Skeletal muscle satellite cell (primary cell): ENCODE results near the gene KRT27.
"Not testable (repeated sequence)": the region's sequence is repeated elsewhere in the genome, so short reads cannot be mapped to it uniquely, and the experiment has no call there.

Experiments used
- H3K27me3 ChIP-seq: 2 replicates; pipeline ENCODE4 v1.7.0; 2013; ENCODE audit warnings: low read length; ENCODE audit not compliant: control insufficient read depth, insufficient read depth
- H3K36me3 ChIP-seq: 2 replicates; pipeline ENCODE4 v1.7.0; 2013; ENCODE audit warnings: mild to moderate bottlenecking, control low read depth, low read length; ENCODE audit not compliant: insufficient read depth
- H3K4me1 ChIP-seq: 2 replicates; pipeline ENCODE4 v1.7.0; 2013; ENCODE audit warnings: low read length; ENCODE audit not compliant: control insufficient read depth, insufficient read depth
- H3K4me2 ChIP-seq: 2 replicates; pipeline ENCODE4 v1.7.0; 2013; ENCODE audit warnings: mild to moderate bottlenecking, low read length
- H3K4me3 ChIP-seq: 2 replicates; pipeline ENCODE4 v1.7.0; 2013; ENCODE audit warnings: low read length
- H3K9ac ChIP-seq: 2 replicates; pipeline ENCODE4 v1.7.0; 2013; ENCODE audit warnings: mild to moderate bottlenecking, low read depth, low read length, moderate library complexity
- H3K9me3 ChIP-seq: replicated peaks from 2 replicates; pipeline ENCODE4 v1.7.0; 2013; ENCODE audit warnings: mild to moderate bottlenecking, control low read depth, low read length

The KRT27 gene

DNA sequence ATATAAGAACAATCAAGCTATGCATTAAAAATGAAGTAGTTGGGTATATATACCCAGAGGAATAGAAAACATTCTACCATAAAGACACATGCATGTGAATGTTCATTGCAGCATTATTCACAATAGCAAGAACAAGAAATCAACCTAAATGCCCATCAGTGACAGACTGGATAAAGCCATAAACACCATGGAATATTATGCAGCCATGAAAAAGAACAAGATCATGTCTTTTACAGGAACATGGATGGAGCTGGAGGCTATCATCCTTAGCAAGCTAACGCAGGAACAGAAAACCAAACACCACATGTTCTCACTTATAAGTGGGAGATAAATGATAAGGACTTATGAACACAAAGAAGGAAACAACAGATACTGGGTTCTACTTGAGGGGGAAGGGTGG lies 33.7 kb downstream of the KRT27 start:
- not testable (repeated sequence) for H3K9me3 ChIP-seq, H3K9ac ChIP-seq, H3K4me3 ChIP-seq, H3K36me3 ChIP-seq, H3K4me1 ChIP-seq, H3K4me2 ChIP-seq
- H3K27me3 ChIP-seq = peaks cover 39% of the 10 kb centered on the region

DNA sequence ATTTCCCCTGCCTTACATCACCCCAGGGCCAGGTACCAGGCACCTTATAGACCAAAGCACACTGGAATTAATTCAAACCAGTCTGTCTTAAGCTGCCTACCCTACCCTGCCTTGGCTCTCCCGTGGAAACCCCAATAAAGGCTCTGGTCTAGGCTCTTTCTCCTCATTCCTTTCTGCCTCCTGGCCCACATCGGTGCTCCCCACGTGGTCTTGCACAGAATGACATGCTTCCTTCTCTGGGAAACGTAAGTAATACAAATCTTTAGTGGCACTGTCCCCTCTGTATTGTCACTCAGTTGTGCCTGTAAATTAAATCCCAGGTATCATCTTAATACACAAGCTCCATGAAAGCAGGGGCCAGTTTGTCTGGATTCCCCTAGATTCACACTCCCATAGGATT lies 43.8 kb downstream of the KRT27 start:
- H3K27me3 ChIP-seq = peaks cover 66% of the 10 kb centered on the region
- H3K4me3 ChIP-seq = no peak overlapping the region
- H3K36me3 ChIP-seq = no peaks in the 10 kb centered on the region
- peaks cover 6% of the 10 kb centered on the region for H3K9me3 ChIP-seq
- no peak overlapping the region for H3K4me2 ChIP-seq
- no peaks in the 10 kb centered on the region for H3K4me1 ChIP-seq
- no peak overlapping the region for H3K9ac ChIP-seq

DNA sequence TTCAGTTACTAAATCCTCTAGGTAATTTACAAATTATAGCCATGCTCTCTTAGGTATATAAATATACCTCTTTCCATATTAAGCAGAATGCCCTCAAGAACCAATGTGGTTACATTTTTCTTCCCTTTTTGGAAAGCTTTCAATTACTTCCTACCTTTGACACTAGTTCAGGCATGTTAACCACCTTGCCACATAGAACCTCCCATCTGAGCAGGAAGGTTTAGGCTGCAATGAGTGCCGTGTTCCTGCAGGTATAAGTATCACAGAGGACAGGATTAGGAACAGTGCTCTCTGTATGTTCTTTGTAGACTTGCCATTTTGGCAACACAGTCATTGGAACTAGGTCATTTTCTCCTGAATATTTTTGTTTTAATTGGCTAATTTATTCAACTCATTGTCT lies 47.3 kb downstream of the KRT27 start:
- Histone ChIP-seq H3K9me3 (no peaks in the 10 kb centered on the region), H3K4me1 (no peaks in the 10 kb centered on the region), H3K4me2 (no peak overlapping the region), H3K27me3 (peaks cover 82% of the 10 kb centered on the region), H3K4me3 (no peak overlapping the region), H3K36me3 (no peaks in the 10 kb centered on the region), H3K9ac (no peak overlapping the region)

DNA sequence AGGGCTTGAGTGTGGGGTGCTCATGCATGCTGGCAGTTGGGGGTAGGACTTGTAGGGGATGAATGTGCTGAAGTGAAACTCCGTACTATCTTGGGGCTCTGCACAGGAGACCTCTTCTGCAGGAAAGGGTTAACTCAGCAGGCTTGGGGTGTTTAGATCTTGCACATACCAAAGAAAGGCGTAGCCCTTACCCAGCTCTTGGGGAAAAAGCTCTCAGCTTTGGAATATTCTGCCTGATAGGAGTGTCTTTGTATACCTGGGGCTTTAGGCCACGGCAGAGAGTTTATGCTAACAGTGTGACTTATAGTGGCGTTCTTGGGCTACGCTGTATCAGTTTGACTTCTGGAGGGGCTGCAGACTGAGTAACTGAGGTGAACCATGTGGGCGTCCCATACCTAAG lies 48.3 kb downstream of the KRT27 start:
- Histone ChIP-seq H3K4me2 (no peak overlapping the region), H3K4me3 (no peak overlapping the region), H3K9me3 (no peaks in the 10 kb centered on the region), H3K36me3 (no peaks in the 10 kb centered on the region), H3K9ac (no peak overlapping the region), H3K4me1 (no peaks in the 10 kb centered on the region), H3K27me3 (peaks cover 79% of the 10 kb centered on the region)

DNA sequence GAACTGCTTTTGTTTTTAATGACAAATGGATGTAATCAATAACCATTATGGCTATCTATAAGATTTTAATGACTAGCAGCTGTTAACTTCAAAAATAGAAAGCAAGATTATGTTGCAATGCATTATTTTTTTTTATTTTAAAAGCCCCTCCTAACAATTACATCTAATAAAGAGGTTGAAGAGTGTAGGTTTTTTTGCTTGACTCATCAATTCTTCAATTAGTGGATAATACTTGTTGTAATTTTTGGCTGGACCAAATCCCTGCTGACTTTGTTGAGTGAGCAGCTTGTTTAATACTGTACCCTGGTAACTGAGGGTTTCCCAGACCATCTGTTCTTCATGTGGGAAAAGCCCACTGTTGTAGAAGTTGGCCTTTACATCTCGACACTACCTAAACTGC lies 51.4 kb downstream of the KRT27 start:
- no peak overlapping the region for H3K9ac ChIP-seq
- H3K4me2 ChIP-seq = no peak overlapping the region
- no peaks in the 10 kb centered on the region for H3K36me3 ChIP-seq
- H3K9me3 ChIP-seq = no peaks in the 10 kb centered on the region
- no peaks in the 10 kb centered on the region for H3K4me1 ChIP-seq
- peaks cover 54% of the 10 kb centered on the region for H3K27me3 ChIP-seq
- H3K4me3 ChIP-seq = no peak overlapping the region

DNA sequence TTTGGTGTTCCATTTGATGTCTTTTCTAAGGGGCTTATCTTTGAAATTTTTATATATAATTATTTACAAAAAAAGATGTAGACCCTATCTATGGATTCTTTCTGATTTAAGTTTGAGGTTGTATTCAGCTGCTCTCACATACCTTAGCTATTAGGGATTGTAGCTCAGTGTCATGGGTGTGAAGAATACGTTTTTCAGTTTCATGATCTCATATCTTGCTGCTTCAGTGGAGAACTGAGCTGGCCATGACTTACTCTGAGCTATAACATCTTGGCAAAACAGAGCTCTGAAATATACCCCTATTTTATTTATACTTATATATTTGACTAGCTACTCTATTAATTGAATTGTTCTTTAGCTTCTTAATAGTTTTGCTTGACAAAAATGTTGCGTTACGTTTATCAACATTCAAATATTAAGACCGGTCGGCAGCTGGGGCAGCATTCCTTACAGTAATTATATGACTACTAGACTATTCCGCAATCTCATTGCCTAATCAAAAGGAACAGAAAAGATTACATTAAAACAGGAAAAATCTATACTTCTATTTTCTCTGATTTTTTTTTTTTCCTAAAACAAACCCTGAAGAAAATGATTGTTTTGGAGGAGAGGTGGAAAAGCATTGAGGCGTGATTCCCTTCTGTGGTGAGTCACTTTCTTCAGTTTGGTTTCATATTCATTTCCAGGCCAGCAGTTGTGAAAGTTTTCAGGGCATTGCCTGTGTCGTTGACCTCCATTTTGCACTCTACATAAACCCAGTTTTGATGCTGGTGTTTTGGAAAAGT lies 54.7 kb downstream of the KRT27 start:
- H3K27me3 ChIP-seq = peaks cover 38% of the 10 kb centered on the region

DNA sequence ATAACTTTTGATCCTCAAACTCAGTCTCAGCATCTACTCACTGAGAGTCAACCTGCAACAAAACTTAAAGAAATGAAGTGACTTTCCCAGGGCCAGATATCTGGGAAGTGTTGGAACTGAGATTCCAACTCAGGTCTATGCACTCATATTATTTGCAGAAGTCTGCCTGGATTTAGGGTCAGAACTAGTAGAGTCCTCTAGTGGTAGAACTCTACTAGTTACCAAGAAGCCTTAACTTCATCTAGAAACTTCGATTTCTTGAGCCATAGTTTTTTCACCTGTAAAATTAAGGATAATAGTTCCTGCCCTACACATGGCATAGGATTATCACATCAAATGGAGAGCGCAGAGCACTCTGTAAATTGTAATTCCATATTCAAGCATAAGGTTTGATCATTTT lies 55.4 kb downstream of the KRT27 start:
- H3K4me1 ChIP-seq = no peaks in the 10 kb centered on the region
- H3K9me3 ChIP-seq = no peaks in the 10 kb centered on the region
- no peak overlapping the region for H3K4me3 ChIP-seq
- no peak overlapping the region for H3K4me2 ChIP-seq
- no peak overlapping the region for H3K9ac ChIP-seq
- H3K27me3 ChIP-seq = peaks cover 32% of the 10 kb centered on the region
- H3K36me3 ChIP-seq = no peaks in the 10 kb centered on the region

More for the DNA sequence above, 54.7 kb downstream of the KRT27 start:
- no peaks in the 10 kb centered on the region for H3K36me3 ChIP-seq
- no peak overlapping the region for H3K4me3 ChIP-seq
- no peak overlapping the region for H3K4me2 ChIP-seq
- no peaks in the 10 kb centered on the region for H3K4me1 ChIP-seq
- no peak overlapping the region for H3K9ac ChIP-seq
- H3K9me3 ChIP-seq = no peaks in the 10 kb centered on the region
